Ammon's horn (tissue), 1 donor: ENCODE data around the gene LDAH.

Experiments
- DNase-seq: peaks from one replicate; pipeline ENCODE4 v3.0.0-alpha.2; 2016; ENCODE audit warnings: low spot score

LDAH gene

DNA sequence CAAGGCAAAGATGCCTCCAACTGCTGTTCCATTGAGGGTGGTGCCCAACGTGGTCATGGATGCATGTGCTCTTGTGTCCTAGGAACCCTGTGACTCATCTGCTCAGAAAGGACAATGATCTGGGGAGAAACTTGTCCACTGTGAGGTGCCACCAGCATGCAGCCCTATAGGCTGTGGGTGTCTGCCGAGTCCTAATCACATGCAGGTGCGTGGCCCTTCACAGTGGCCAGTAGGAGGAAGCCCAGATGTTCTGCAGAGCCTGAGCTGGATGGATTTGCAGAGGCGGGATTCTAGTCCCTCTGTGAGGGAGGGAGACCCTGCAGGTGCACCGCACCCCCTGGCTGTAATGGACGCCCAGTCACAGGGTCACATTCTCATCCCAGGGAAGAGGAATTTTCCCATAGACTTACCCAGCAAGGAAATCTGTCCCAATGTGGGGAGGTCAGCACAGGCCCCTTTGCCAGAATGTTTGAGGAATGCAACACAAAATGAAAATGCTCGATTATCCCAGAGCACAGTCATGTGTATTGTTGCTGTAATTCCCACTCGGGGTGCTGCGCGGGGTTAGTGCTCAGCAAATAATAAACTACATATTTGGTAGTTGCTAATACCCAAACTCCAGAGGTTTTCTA is 142.0 kb downstream of the LDAH start:
- no peak for DNase-seq

DNA sequence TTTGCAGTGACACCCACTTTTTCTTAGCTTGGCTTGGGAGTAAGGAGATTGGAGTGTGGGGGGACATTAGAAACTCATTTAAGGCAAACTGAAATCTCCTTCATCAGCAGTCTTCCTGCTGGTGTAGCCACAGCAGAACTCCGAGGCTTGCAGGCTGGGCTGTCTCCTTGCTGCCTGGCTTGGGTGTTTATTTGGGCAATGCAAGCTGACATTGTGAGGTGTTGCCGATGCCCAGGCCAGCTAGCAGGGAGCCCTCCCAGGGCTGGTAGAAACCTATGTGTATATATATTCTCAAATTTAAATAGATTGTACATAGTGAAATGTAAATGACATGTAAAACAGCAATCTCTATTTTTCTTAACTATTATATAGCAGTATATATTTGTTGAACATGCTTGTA is 144.1 kb downstream of the LDAH start:
- no peak for DNase-seq

GRCh38 chr2:20678086-20678395 is 144.9 kb downstream of the LDAH start:
- DNase-seq = no peak

- DNase-seq = no peak
These were observed 145.4 kb downstream of the LDAH start for GRCh38 chr2:20677301-20678085.

GRCh38 chr2:20676353-20677215 is 146.3 kb downstream of the LDAH start:
- no peak for DNase-seq

GRCh38 chr2:20675701-20676352 is 147.1 kb downstream of the LDAH start:
- DNase-seq = no peak

- DNase-seq = no peak
These were observed 147.8 kb downstream of the LDAH start for GRCh38 chr2:20674974-20675679.

GRCh38 chr2:20674309-20674965 is 148.5 kb downstream of the LDAH start:
- DNase-seq = no peak

DNA sequence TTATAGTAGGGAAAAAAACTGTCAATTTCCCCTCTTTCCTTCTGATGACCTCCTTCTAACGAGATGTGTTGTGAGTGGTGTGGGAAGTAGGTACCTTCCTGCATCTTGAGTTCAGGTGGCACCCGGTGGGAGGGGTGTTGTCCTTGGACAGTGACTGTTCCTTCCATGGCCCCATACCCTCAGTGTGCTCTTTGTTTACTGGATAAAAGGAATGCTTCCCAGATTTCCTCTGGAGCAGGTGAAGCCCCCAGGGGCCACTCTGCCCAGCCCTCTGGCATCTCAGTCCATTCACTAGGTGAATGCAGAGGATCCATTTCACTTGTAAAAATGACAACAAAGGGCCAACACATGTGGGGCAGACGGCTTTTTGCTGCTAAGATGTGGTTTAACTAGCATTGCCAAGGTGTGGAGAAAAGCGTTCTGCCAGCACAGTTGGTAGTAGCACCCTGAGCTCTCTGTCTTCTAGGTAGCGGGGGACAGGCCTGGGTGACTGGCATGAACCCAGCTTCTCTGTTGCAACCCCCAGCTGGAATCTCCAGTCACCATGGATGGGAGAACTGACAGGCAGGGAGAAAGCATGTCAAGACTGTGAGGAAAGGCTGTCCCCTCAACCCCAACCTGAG is 149.1 kb downstream of the LDAH start:
- no peak for DNase-seq

- DNase-seq = no peak
These were observed 150.5 kb downstream of the LDAH start for GRCh38 chr2:20672201-20672951.

GRCh38 chr2:20671736-20672080 is 151.2 kb downstream of the LDAH start:
- DNase-seq = no peak

GRCh38 chr2:20671036-20671735 is 151.7 kb downstream of the LDAH start:
- no peak for DNase-seq

DNA sequence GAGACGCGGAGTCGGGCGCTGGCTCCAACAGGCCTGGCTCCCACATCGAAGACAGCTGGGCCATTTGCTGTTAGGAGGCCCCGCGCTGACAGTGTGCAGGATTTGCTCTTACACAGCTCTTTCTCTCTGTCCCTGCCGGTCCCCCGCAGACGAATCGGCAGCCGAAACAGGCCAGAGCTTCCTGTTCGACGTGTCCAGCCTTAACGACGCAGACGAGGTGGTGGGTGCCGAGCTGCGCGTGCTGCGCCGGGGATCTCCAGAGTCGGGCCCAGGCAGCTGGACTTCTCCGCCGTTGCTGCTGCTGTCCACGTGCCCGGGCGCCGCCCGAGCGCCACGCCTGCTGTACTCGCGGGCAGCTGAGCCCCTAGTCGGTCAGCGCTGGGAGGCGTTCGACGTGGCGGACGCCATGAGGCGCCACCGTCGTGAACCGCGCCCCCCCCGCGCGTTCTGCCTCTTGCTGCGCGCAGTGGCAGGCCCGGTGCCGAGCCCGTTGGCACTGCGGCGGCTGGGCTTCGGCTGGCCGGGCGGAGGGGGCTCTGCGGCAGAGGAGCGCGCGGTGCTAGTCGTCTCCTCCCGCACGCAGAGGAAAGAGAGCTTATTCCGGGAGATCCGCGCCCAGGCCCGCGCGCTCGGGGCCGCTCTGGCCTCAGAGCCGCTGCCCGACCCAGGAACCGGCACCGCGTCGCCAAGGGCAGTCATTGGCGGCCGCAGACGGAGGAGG is 152.4 kb downstream of the LDAH start:
- no peak for DNase-seq

- no peak for DNase-seq
These were observed 153.2 kb downstream of the LDAH start for GRCh38 chr2:20669562-20670314.

DNA sequence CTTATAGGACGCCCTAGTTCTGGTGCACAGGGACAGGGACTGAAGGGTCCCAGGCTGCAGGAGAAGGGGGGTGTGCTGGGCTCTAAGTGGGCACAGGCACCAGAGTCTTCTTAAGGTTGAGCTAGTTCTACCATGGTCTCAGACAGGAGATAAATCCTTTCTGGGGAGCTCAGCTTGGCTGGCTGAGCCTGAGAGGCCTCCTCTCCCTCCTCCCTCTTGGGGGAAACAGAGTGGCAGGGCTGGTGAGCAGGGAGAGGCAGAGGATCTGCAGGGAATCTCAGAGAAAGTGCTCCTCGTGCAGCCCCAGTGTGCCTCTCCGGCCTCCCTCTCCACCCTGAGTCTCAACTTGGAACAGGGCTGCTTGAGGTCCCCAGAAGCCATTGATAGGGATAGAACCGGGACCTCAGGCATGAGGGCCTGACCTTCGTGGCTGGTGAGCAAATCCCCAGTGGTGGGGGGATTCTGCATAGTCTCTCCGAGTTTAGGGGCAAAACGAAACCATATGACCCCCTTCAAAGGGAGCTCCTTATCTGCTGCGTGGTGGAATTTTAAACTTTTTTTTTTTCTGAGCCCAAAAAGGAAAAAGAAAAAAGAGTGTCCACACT is 153.9 kb downstream of the LDAH start:
- no peak for DNase-seq

DNA sequence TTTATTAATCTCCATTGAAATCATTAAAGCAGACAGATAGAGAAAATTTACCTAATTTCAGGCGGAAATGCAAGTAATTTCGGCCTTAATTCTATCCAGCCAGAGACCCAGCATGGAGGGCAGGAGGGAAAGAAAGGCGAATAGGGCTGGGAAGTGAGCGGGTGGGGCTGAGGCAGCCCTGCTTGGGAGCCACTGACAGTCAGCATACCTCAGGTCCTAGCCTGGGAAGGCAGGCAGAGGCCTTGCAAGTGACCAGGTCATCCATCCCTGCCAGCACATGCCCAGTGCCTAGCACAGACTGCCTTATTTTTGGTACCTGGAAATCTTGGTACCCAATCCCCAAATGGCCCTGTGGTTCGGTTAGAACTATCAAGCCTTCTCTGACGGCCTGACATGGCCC is 154.4 kb downstream of the LDAH start:
- no peak for DNase-seq

DNA sequence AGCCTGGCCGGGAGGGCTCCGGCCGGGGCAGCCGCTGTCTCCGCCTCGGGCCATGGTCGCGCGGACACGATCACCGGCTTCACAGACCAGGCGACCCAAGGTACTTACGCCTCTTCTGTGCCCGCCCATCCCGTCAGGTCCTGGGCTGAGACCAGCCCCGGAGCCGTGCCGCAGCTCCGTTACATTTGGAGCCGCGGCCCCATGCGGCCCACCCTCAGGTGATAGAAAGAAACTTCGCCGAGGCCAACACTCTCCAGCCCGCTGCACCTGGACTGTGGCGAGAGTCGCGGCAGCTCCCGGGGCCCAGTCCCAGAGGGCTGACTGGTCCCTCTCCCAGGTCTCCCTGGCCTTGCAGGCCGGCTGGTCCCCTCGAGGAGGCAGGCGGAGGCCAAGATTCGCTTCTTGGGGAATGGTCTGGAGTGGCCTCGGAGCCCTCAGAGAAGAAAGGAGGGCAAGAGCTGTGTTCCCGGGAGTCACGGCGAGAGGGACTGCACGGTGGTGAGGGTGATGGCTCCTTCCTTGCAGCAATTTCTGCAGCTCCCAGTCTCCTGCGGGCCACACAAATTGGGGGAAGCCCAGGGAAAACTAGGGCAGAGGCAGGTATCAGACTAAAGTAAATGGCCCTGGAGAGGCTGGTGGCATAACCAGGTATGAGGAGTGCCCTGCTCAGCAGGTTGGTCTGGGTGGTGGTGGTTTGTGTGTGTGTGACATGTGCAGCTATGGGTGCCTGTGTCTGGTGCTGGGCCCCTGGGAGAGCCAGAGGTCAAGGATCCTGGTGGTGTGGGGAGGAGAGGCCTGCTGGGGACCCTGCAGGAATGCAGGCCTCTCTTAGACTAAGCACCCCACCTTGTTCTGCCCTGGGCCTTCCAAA is 155.1 kb downstream of the LDAH start:
- no peak for DNase-seq
